Ishikawa (cell line): ENCODE data around the gene NOSTRIN.

Experiments
- CEBPB ChIP-seq: IDR thresholded peaks from 2 replicates; pipeline ENCODE4 v1.6.1; 2012
- EGR1 ChIP-seq: IDR thresholded peaks from 2 replicates; pipeline ENCODE4 v1.6.1; 2012
- EP300 ChIP-seq: IDR thresholded peaks from 2 replicates; pipeline ENCODE4 v1.6.1; 2012; ENCODE audit warnings: borderline replicate concordance
- MAX ChIP-seq: IDR thresholded peaks from 2 replicates; pipeline ENCODE4 v1.6.1; 2012
- REST ChIP-seq: IDR thresholded peaks from 2 replicates; pipeline ENCODE4 v1.6.1; 2012; ENCODE audit warnings: low read depth, mild to moderate bottlenecking
- TAF1 ChIP-seq: IDR thresholded peaks from 2 replicates; pipeline ENCODE4 v1.6.1; 2012; ENCODE audit warnings: low read depth, mild to moderate bottlenecking
- YY1 ChIP-seq: IDR thresholded peaks from 2 replicates; pipeline ENCODE4 v1.6.1; 2012; ENCODE audit warnings: low read depth

GRCh38 chr2:168775837-168776236 is 26.6 kb upstream of the NOSTRIN start:
- no peak for TF ChIP-seq TAF1
- TF ChIP-seq EGR1 = no peak
- no peak for TF ChIP-seq REST
- TF ChIP-seq EP300 = no peak
- no peak for TF ChIP-seq CEBPB
- no peak for TF ChIP-seq YY1
- TF ChIP-seq MAX = no peak
